Ovary (tissue), 9 donors: Measurements from ENCODE around the gene KDSR. TPM values are rescaled to one million over a fixed set of nuclear protein-coding genes. Genes with fewer than 3 reads are reported as not detected.

Source experiments
- DNase-seq, 5 donors: peaks; one replicate each; pipeline ENCODE4 v3.0.0-alpha.2; 2019 to 2020
- H3K27ac ChIP-seq, 2 donors: fragments of 200-600 bp; one replicate each; pipeline versions ENCODE4 v1.5.1 to v1.8.0; 2019 to 2022
- H3K27me3 ChIP-seq: fragments of 200-600 bp; one replicate; pipeline ENCODE4 v1.8.0; 2022
- H3K36me3 ChIP-seq: fragments of 200-600 bp; sonication (generic); one replicate; pipeline ENCODE4 v1.5.1; 2019
- H3K4me1 ChIP-seq: one replicate; pipeline ENCODE4 v1.8.1; 2013; ENCODE audit warnings: mild to moderate bottlenecking, moderate library complexity; ENCODE audit not compliant: insufficient read depth
- H3K4me3 ChIP-seq: fragments of 200-600 bp; sonication (generic); one replicate; pipeline ENCODE4 v1.5.1; 2017
- H3K9me3 ChIP-seq, 2 donors: fragments of 200-600 bp in 1 of 2; sonication (generic) in 1 of 2; one replicate each; pipeline versions ENCODE4 v1.5.1 to v1.8.1; 2013 to 2019; ENCODE audit warnings: mild to moderate bottlenecking in 1 of 2, moderate library complexity in 1 of 2
- CTCF ChIP-seq, 3 donors: fragments of 450-650 bp in 2 of 3; fragments of 200-600 bp in 1 of 3; IDR thresholded peaks; one replicate each; pipeline versions ENCODE4 v1.5.1 to v1.8.0; 2016 to 2022; ENCODE audit warnings: antibody characterized with exemption in 3 of 3, mild to moderate bottlenecking in 1 of 3
- EP300 ChIP-seq: sonication (generic); formaldehyde crosslinking; IDR thresholded peaks from one replicate; pipeline ENCODE4 v1.6.1; 2017; ENCODE audit warnings: antibody characterized with exemption
- POLR2A ChIP-seq: fragments of 450-650 bp; IDR thresholded peaks from one replicate; pipeline ENCODE4 v1.6.1; 2017; ENCODE audit warnings: antibody characterized with exemption, mild to moderate bottlenecking, moderate library complexity
- WGBS, 3 donors: extraction: QIAGEN DNeasy Blood & Tissue Kit in 1 of 3; methylation state at CpG; one replicate each; pipeline versions ENCODE4 v1.1.5 to v1.1.7; 2013 to 2017; 5-methylcytosine and 5-hydroxymethylcytosine counted together
- intact Hi-C, 4 donors: fragments of 100-400 bp; cut with DNase I; formaldehyde crosslinking; loops; one replicate each; pipeline versions ENCODE4 v1.11.0 to v1.15.1; 2022 to 2023
- polyA plus RNA-seq, 2 donors: library from polyadenylated mRNA; stranded (reverse); fragments of 200-250 nt in 1 of 2; fragments of 350-450 nt in 1 of 2; fragmentation: Illumina TruSeq in 1 of 2; extraction: RNeasy Lipid Tissue Mini Kit (QIAGEN cat#74804) in 1 of 2; gene quantifications; one replicate each; pipeline ENCODE4 v1.2.3, GENCODE V29; 2013 to 2014
- total RNA-seq, 7 donors: library from RNA; depleted of rRNA in 2 of 7; stranded (reverse); fragments of >200 nt in 2 of 7; fragmentation: NEBNext Ultra II Directional in 3 of 7; extraction: Animal tissue kit (Norgen Biotek cat#: 25700) in 3 of 7; gene quantifications; one replicate each; pipeline versions ENCODE4 v1.1.0 to v1.2.4, GENCODE V29; 2016 to 2023
- donor health status: DM: no; HTN: no; CAD: no; lungs with moderate emphysema.
- donor health status: DM: no; HTN: no; CAD: no.
- donor health status: Bipolar disorder and iron deficiency.
- donor health status: DM: yes; HTN: yes; CAD: no.
- donor health status: DM: no; HTN: no; CAD: no.
- donor health status: DM: yes; HTN: yes; CAD: no.

KDSR gene
- total and polyA plus RNA-seq, 9 donors: 25.8 to 70.1 (median 57.6) TPM

DNA sequence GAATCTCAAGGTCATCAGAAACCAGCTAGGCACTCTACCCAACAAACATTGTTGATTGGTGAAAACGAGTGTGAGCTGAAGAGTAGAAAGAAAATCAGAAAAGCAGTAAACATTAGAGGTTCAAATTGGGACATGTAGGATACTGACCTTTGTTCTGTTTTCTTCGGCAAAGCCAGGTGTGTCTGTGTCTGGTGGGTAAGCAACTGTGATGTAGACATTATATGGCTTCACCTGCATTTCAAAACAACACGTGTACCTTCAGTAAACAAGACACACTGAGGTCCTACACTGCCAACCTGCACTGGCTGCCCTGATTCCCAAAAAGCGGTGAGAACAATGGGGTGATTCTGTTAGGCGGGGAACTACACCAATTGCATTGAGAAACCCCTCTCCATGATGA is 22.7 kb downstream of the KDSR start:
- WGBS, 3 donors: 68 to 79% (median 73%) methylated on average over 5 of the region's 5 CpGs
- Histone ChIP-seq H3K4me3 (no peak overlapping the region), H3K27ac (no peak overlapping the region), H3K4me1 (peaks cover 7% of the 10 kb centered on the region), H3K9me3 (no peaks in the 10 kb centered on the region), H3K36me3 (no peaks in the 10 kb centered on the region), H3K27me3 (no peaks in the 10 kb centered on the region)
- intact Hi-C loops: loop anchor here in 1 of 4 donors (10.0 kb wide), 1 partner anchor 91 kb away; no protein-coding TSS in a partner anchor
- no peak for TF ChIP-seq EP300
- no peak for TF ChIP-seq POLR2A
- no peak for TF ChIP-seq CTCF (IDR thresholded peaks at IDR 0.05)
- no peak for DNase-seq

- no peaks in the 10 kb centered on the region for H3K27me3 ChIP-seq
- peak in 1 of 5 donors; percentile 33 for DNase-seq
- TF ChIP-seq EP300: no peak
- no peak for TF ChIP-seq POLR2A
- TF ChIP-seq CTCF (IDR thresholded peaks at IDR 0.05): no peak
- intact Hi-C loops: loop anchor here in 1 of 4 donors (10.0 kb wide), 1 partner anchor 93 kb away; no protein-coding TSS in a partner anchor
- H3K27ac ChIP-seq: no peak overlapping the region
- no peak overlapping the region for H3K4me3 ChIP-seq
- peaks cover 7% of the 10 kb centered on the region for H3K4me1 ChIP-seq
- H3K36me3 ChIP-seq: no peaks in the 10 kb centered on the region
- 49 to 57% (median 52%) methylated on average over 5 of the region's 5 CpGs for WGBS, 3 donors
- H3K9me3 ChIP-seq: no peaks in the 10 kb centered on the region
Observed at GRCh38 chr18:63342206-63342605, 24.8 kb downstream of the KDSR start.

DNA sequence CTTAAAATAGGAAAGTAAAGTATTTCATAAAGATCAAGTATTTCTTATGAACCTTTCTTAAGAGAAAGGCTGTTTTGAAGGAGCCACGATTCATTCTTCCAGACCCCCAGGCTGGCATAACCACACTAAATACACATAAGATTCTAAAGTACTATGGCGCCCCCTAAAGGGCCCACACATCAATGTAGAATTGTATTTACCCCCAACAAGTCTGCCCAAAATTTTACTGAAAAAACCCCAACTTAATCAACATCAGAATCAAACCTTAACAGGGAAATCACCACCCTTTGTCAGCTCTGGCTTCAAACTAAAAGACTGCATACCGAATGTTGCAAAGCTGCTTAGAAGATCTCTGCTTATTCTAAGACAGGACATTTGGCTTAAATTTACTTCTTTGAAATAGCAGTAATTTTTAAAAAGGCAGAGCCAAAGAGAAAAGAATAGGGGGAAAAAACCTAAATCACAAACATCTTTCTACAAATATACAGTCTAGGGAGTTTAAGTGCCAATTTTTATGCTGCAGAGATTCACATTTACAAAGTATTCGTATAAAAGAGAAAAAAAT is 27.0 kb downstream of the KDSR start:
- Histone ChIP-seq H3K27me3 (no peaks in the 10 kb centered on the region), H3K36me3 (no peaks in the 10 kb centered on the region), H3K9me3 (no peaks in the 10 kb centered on the region), H3K4me1 (no peaks in the 10 kb centered on the region), H3K4me3 (no peak overlapping the region), H3K27ac (no peak overlapping the region)
- DNase-seq: peak in 2 of 5 donors; percentile 33 to 35
- TF ChIP-seq EP300 (no peak), CTCF (IDR thresholded peaks at IDR 0.05) (no peak), POLR2A (no peak)
- intact Hi-C loops: loop anchor here in 1 of 4 donors (10.0 kb wide), 1 partner anchor 95 kb away; no protein-coding TSS in a partner anchor
- 31 to 51% (median 49%) methylated on average over 4 of the region's 4 CpGs for WGBS, 3 donors

DNA sequence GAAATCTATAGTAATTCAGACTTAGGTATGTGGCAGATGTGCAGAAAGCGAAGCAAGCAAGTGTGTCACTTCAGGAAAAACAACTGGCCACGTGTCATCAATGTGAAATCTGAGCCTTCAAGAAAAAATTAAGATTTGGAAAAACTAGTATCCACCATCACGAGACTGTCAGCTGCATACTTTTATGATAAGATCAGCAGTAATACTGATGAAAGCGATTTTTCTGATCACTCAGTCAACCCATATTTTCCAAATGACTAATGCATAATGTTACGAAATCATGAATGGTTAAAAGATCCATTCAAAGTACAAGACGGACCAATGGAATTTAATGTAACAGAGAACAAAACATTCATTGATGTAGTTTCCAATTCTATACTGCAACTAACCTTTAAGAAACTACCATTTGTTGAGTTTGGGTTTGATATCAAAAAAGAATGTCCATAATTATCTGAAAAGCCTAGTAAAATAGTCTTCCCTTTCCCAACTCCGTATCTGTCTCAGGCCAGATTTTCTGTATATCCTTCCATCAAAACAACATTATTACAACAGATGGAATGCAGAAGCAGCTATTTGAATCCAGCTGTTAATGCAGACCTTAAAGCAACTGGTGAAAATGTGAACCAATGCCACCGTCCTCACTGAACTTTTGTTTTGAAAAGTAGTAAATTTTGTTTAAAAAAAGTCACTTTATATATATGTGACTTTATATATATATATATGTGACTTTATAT is 30.5 kb downstream of the KDSR start:
- no peak for DNase-seq
- Histone ChIP-seq H3K27me3 (no peaks in the 10 kb centered on the region), H3K4me3 (no peak overlapping the region), H3K27ac (no peak overlapping the region), H3K36me3 (no peaks in the 10 kb centered on the region), H3K9me3 (no peaks in the 10 kb centered on the region), H3K4me1 (no peaks in the 10 kb centered on the region)
- intact Hi-C loops: no loop called here
- WGBS, 3 donors: 52 to 60% (median 57%) methylated on average over 8 of the region's 8 CpGs
- TF ChIP-seq POLR2A (no peak), CTCF (IDR thresholded peaks at IDR 0.05) (no peak), EP300 (no peak)
